Measurements from ENCODE around the gene ZNF718.
"Not testable (repeated sequence)": the region's sequence is repeated elsewhere in the genome, so short reads cannot be mapped to it uniquely, and the experiment has no call there.

ZNF718 gene

GRCh38 chr4:120616-121015 is 3.7 kb upstream of the ZNF718 start:
- Histone ChIP-seq H3K36me3 (ENCODE audit: control insufficient read depth, low read depth, low read length) (no peaks in the 10 kb centered on the region), H3K27me3 (ENCODE audit: control insufficient read depth, insufficient read depth, low read length) (no peaks in the 10 kb centered on the region), H3K9ac (ENCODE audit: low read length) (no peak overlapping the region), H3K4me3 (ENCODE audit: low read length) (no peak overlapping the region), H3K9me3 (ENCODE audit: control insufficient read depth, low read depth, low read length) (peaks cover 17% of the 10 kb centered on the region), H3K27ac (ENCODE audit: low read length) (no peak overlapping the region), H3K4me1 (ENCODE audit: control insufficient read depth, low read depth, low read length) (no peaks in the 10 kb centered on the region)

DNA sequence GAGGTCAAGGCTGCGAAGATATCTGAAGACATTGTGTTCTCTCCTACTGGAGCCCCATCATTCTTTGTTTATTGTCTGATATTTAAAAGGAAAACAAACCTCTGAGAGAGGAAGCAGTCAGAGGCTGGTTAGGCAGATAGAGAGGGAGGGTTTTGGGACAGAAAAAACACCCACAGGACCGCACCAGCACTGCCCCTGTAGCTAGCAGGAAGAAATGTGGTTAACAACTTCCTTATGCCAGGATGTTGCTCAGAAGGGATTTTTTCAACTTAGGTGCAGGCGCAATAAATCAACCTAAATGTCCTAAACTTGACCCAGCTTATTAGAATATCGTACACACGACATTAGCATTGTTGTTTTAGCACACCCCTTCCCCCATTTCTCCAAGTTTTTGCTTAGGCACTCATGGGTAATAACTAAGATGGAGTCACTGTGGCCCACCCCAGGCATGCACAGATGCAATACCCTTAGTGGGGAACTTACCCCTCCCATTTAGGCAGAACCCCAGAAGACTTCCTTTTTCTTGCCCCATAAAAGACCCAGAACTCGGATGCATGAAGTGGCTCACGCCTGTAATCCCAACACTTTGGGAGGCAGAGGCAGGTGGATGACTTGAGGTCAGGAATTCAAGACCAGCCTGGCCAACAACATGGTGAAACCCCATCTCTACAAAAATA is 2.8 kb upstream of the ZNF718 start:
- Histone ChIP-seq H3K4me3 (ENCODE audit: low read length) (no peak overlapping the region), H3K4me1 (ENCODE audit: control insufficient read depth, low read depth, low read length) (no peaks in the 10 kb centered on the region)

GRCh38 chr4:123922-124274 is 403 bp upstream of the ZNF718 start:
- H3K9ac ChIP-seq (ENCODE audit: low read length) = peak overlapping the region; percentile 81
- H3K36me3 ChIP-seq (ENCODE audit: control insufficient read depth, low read depth, low read length) = peaks cover 26% of the 10 kb centered on the region
- H3K4me3 ChIP-seq (ENCODE audit: low read length) = peak overlapping the region; percentile 70
- H3K27me3 ChIP-seq (ENCODE audit: control insufficient read depth, insufficient read depth, low read length); H3K9me3 ChIP-seq (ENCODE audit: control insufficient read depth, low read depth, low read length); H3K27ac ChIP-seq (ENCODE audit: low read length); H3K4me1 ChIP-seq (ENCODE audit: control insufficient read depth, low read depth, low read length): not testable (repeated sequence)

More for the DNA sequence above, 2.8 kb upstream of the ZNF718 start:
- H3K9me3 ChIP-seq (ENCODE audit: control insufficient read depth, low read depth, low read length) = peaks cover 18% of the 10 kb centered on the region
- H3K36me3 ChIP-seq (ENCODE audit: control insufficient read depth, low read depth, low read length) = peaks cover 3% of the 10 kb centered on the region
- H3K27ac ChIP-seq (ENCODE audit: low read length) = no peak overlapping the region
- H3K27me3 ChIP-seq (ENCODE audit: control insufficient read depth, insufficient read depth, low read length) = no peaks in the 10 kb centered on the region
- H3K9ac ChIP-seq (ENCODE audit: low read length) = no peak overlapping the region

DNA sequence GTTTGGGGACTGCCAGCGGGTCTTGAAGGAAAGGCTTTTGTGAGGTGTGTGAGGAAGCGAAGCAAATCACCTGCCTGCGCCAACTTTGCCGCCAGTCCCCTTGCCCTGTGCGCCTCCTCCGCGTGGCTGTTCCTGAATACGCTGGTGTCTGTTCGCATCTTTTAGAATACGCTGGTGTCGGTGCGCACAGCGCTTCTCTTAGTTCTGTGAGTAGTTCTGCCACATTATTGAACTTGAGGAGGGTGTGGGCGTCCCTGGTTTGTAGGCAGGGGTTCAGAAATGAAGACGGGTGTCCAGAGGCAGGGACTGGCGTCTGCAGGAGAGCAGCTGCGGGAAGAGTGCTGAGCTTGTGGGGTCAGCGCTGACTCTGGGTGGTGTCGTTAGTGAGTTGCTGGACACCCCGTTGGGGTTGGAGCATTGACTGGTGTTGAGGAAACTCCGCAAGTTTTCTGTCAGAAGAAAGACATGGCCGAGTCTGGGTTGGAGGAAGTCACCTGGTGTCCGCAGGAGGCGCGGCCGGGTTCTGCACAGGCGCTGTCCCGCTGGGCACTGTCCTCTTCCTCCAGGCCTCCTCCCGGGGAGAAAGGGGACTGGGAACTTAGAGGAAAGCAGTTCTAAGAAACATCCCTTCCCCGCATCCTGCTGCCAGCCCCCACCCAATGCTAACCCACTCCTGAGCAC is 930 bp downstream of the ZNF718 start:
- peak overlapping the region; percentile 81 for H3K9ac ChIP-seq (ENCODE audit: low read length)
- no peaks in the 10 kb centered on the region for H3K27me3 ChIP-seq (ENCODE audit: control insufficient read depth, insufficient read depth, low read length)
- H3K27ac ChIP-seq (ENCODE audit: low read length) = peak overlapping the region; percentile 57
- H3K4me1 ChIP-seq (ENCODE audit: control insufficient read depth, low read depth, low read length) = no peaks in the 10 kb centered on the region
- peak overlapping the region; percentile 70 for H3K4me3 ChIP-seq (ENCODE audit: low read length)
- peaks cover 27% of the 10 kb centered on the region for H3K36me3 ChIP-seq (ENCODE audit: control insufficient read depth, low read depth, low read length)
- H3K9me3 ChIP-seq (ENCODE audit: control insufficient read depth, low read depth, low read length) = peaks cover 7% of the 10 kb centered on the region

DNA sequence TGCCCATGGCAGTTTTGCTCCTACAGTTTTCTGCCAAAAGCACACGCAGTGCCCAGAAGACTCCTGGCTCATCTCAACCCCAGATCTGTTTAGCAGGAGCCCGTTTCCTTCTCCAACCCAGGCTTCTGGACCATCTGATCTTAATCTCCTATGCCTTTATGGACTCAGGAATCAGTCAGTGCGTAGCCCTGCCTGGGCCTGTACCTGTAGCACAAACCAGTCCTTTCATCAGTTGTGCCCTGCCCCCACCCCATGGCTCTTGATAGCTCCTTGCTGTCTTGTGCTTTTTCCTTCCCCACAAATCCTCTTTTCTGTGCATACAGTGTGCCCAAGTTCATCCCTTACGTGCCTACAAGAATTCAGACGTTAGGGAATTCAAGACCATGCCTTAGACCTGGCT is 1.5 kb downstream of the ZNF718 start:
- Histone ChIP-seq H3K4me1 (ENCODE audit: control insufficient read depth, low read depth, low read length) (no peaks in the 10 kb centered on the region), H3K27ac (ENCODE audit: low read length) (no peak overlapping the region), H3K9ac (ENCODE audit: low read length) (peak overlapping the region; percentile 81), H3K4me3 (ENCODE audit: low read length) (peak overlapping the region; percentile 70), H3K27me3 (ENCODE audit: control insufficient read depth, insufficient read depth, low read length) (no peaks in the 10 kb centered on the region), H3K9me3 (ENCODE audit: control insufficient read depth, low read depth, low read length) (peaks cover 7% of the 10 kb centered on the region), H3K36me3 (ENCODE audit: control insufficient read depth, low read depth, low read length) (peaks cover 27% of the 10 kb centered on the region)

GRCh38 chr4:132483-132882 is 8.2 kb downstream of the ZNF718 start:
- H3K9ac ChIP-seq (ENCODE audit: low read length) = no peak overlapping the region
- H3K27ac ChIP-seq (ENCODE audit: low read length) = no peak overlapping the region
- peaks cover 53% of the 10 kb centered on the region for H3K36me3 ChIP-seq (ENCODE audit: control insufficient read depth, low read depth, low read length)
- H3K4me3 ChIP-seq (ENCODE audit: low read length) = no peak overlapping the region
- peaks cover 3% of the 10 kb centered on the region for H3K9me3 ChIP-seq (ENCODE audit: control insufficient read depth, low read depth, low read length)
- no peaks in the 10 kb centered on the region for H3K27me3 ChIP-seq (ENCODE audit: control insufficient read depth, insufficient read depth, low read length)
- H3K4me1 ChIP-seq (ENCODE audit: control insufficient read depth, low read depth, low read length) = no peaks in the 10 kb centered on the region

DNA sequence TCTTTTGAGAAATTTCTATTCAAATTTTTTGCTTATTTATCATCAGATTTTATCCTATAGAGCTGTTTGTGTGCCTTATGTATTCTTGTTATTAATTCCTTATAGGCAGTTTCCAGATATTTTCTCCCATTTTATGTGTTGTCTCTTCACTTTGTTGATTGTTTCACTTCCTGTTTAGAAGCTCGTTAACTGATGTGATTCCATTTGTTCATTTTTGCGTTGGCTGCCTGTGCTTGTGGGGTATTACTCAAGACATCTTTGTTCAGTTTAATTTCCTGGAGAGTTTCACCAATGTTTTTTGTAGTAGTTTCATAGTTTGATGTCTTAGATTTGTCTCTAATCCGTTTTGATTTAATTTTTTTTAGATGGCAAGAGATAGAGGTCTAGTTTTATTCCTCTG is 14.6 kb downstream of the ZNF718 start:
- H3K4me3 ChIP-seq (ENCODE audit: low read length) = no peak overlapping the region
- peaks cover 66% of the 10 kb centered on the region for H3K36me3 ChIP-seq (ENCODE audit: control insufficient read depth, low read depth, low read length)
- H3K4me1 ChIP-seq (ENCODE audit: control insufficient read depth, low read depth, low read length) = no peaks in the 10 kb centered on the region
- H3K9ac ChIP-seq (ENCODE audit: low read length) = no peak overlapping the region
- no peaks in the 10 kb centered on the region for H3K27me3 ChIP-seq (ENCODE audit: control insufficient read depth, insufficient read depth, low read length)
- peaks cover 19% of the 10 kb centered on the region for H3K9me3 ChIP-seq (ENCODE audit: control insufficient read depth, low read depth, low read length)
- no peak overlapping the region for H3K27ac ChIP-seq (ENCODE audit: low read length)

GRCh38 chr4:139691-140090 is 15.4 kb downstream of the ZNF718 start:
- Histone ChIP-seq H3K9me3 (ENCODE audit: control insufficient read depth, low read depth, low read length) (peaks cover 25% of the 10 kb centered on the region), H3K4me1 (ENCODE audit: control insufficient read depth, low read depth, low read length) (no peaks in the 10 kb centered on the region), H3K4me3 (ENCODE audit: low read length) (no peak overlapping the region), H3K27me3 (ENCODE audit: control insufficient read depth, insufficient read depth, low read length) (no peaks in the 10 kb centered on the region), H3K27ac (ENCODE audit: low read length) (no peak overlapping the region), H3K36me3 (ENCODE audit: control insufficient read depth, low read depth, low read length) (peaks cover 59% of the 10 kb centered on the region), H3K9ac (ENCODE audit: low read length) (no peak overlapping the region)

DNA sequence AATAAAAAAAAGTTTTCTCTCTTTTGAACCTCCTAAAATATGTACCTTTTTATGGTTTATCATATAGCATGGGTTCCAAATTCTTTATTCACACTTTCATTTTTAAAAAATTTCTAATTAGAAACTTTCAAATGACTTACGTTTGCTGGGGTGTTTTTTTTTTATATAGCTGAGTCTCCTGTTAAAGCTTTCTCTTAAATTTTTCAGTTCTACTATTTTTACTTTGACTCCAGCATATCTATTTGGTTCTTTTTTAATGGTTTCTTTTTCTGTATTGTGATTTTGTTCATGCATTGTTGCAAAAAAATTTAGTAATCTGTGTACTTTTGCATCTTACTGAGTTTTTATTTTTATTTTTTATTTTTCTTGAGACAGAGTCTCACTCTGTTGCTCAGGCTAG is 22.3 kb downstream of the ZNF718 start:
- no peaks in the 10 kb centered on the region for H3K27me3 ChIP-seq (ENCODE audit: control insufficient read depth, insufficient read depth, low read length)
- peaks cover 9% of the 10 kb centered on the region for H3K36me3 ChIP-seq (ENCODE audit: control insufficient read depth, low read depth, low read length)
- no peak overlapping the region for H3K4me3 ChIP-seq (ENCODE audit: low read length)
- no peak overlapping the region for H3K9ac ChIP-seq (ENCODE audit: low read length)
- H3K4me1 ChIP-seq (ENCODE audit: control insufficient read depth, low read depth, low read length) = no peaks in the 10 kb centered on the region
- peaks cover 62% of the 10 kb centered on the region for H3K9me3 ChIP-seq (ENCODE audit: control insufficient read depth, low read depth, low read length)
- H3K27ac ChIP-seq (ENCODE audit: low read length) = no peak overlapping the region

GRCh38 chr4:147233-147632 is 22.9 kb downstream of the ZNF718 start:
- Histone ChIP-seq H3K27ac (ENCODE audit: low read length) (no peak overlapping the region), H3K27me3 (ENCODE audit: control insufficient read depth, insufficient read depth, low read length) (no peaks in the 10 kb centered on the region), H3K4me3 (ENCODE audit: low read length) (no peak overlapping the region), H3K36me3 (ENCODE audit: control insufficient read depth, low read depth, low read length) (peaks cover 4% of the 10 kb centered on the region), H3K4me1 (ENCODE audit: control insufficient read depth, low read depth, low read length) (no peaks in the 10 kb centered on the region), H3K9me3 (ENCODE audit: control insufficient read depth, low read depth, low read length) (peaks cover 61% of the 10 kb centered on the region), H3K9ac (ENCODE audit: low read length) (no peak overlapping the region)

- Histone ChIP-seq H3K9me3 (ENCODE audit: control insufficient read depth, low read depth, low read length) (peaks cover 61% of the 10 kb centered on the region), H3K36me3 (ENCODE audit: control insufficient read depth, low read depth, low read length) (peaks cover 5% of the 10 kb centered on the region)
Observed at GRCh38 chr4:161496-162284, 37.4 kb downstream of the ZNF718 start.

More at GRCh38 chr4:161496-162284, 37.4 kb downstream of the ZNF718 start:
- Histone ChIP-seq H3K4me1 (ENCODE audit: control insufficient read depth, low read depth, low read length) (no peaks in the 10 kb centered on the region), H3K4me3 (ENCODE audit: low read length) (peak overlapping the region; percentile 12), H3K9ac (ENCODE audit: low read length) (no peak overlapping the region), H3K27ac (ENCODE audit: low read length) (no peak overlapping the region), H3K27me3 (ENCODE audit: control insufficient read depth, insufficient read depth, low read length) (no peaks in the 10 kb centered on the region)

All from iPS-18a (cell line).